HEK293T (cell line): ENCODE data around the gene BRIP1.

ENCODE experiments used
- ARNT ChIP-seq: fragments of 450-650 bp; IDR thresholded peaks from 2 replicates; pipeline ENCODE4 v1.6.1; 2017; ENCODE audit warnings: mild to moderate bottlenecking
- BHLHE40 ChIP-seq: fragments of 450-650 bp; IDR thresholded peaks from 2 replicates; pipeline ENCODE4 v1.6.1; 2016; ENCODE audit warnings: mild to moderate bottlenecking, moderate library complexity, borderline replicate concordance
- CTBP1 ChIP-seq: fragments of 450-650 bp; IDR thresholded peaks from 2 replicates; pipeline ENCODE4 v1.6.1; 2016; ENCODE audit warnings: borderline replicate concordance
- ELF4 ChIP-seq: fragments of 450-650 bp; IDR thresholded peaks from 2 replicates; pipeline ENCODE4 v1.6.1; 2017; ENCODE audit warnings: antibody characterized with exemption
- FOXA1 ChIP-seq: fragments of 450-650 bp; IDR thresholded peaks from 2 replicates; pipeline ENCODE4 v1.6.1; 2016; ENCODE audit warnings: mild to moderate bottlenecking
- FOXK2 ChIP-seq: fragments of 450-650 bp; IDR thresholded peaks from 2 replicates; pipeline ENCODE4 v1.6.1; 2016; ENCODE audit warnings: mild to moderate bottlenecking
- FOXM1 ChIP-seq: fragments of 450-650 bp; IDR thresholded peaks from 2 replicates; pipeline ENCODE4 v1.6.1; 2017; ENCODE audit warnings: mild to moderate bottlenecking, borderline replicate concordance
- HDGF ChIP-seq: fragments of 450-650 bp; IDR thresholded peaks from 2 replicates; pipeline ENCODE4 v1.6.1; 2017; ENCODE audit warnings: antibody characterized with exemption, borderline replicate concordance
- L3MBTL2 ChIP-seq: fragments of 450-650 bp; conservative IDR thresholded peaks from 2 replicates; pipeline ENCODE4 v1.6.1; 2016; ENCODE audit warnings: mild to moderate bottlenecking
- PKNOX1 ChIP-seq: fragments of 450-650 bp; IDR thresholded peaks from 2 replicates; pipeline ENCODE4 v1.6.1; 2016
- SP1 ChIP-seq: fragments of 450-650 bp; IDR thresholded peaks from 2 replicates; pipeline ENCODE4 v1.6.1; 2017
- SUZ12 ChIP-seq: fragments of 450-650 bp; IDR thresholded peaks from 2 replicates; pipeline ENCODE4 v1.6.1; 2016; ENCODE audit warnings: mild to moderate bottlenecking
- TARDBP ChIP-seq: fragments of 450-650 bp; IDR thresholded peaks from 2 replicates; pipeline ENCODE4 v1.6.1; 2016
- ZNF384 ChIP-seq: fragments of 450-650 bp; IDR thresholded peaks from 2 replicates; pipeline ENCODE4 v1.6.1; 2016

GRCh38 chr17:61837175-61838051 lies 25.9 kb downstream of the BRIP1 start:
- TF ChIP-seq ARNT = no peak
- no peak for TF ChIP-seq HDGF
- TF ChIP-seq BHLHE40 = no peak
- TF ChIP-seq L3MBTL2 = no peak
- no peak for TF ChIP-seq SP1
- no peak for TF ChIP-seq FOXK2
- no peak for TF ChIP-seq FOXM1
- no peak for TF ChIP-seq FOXA1
- TF ChIP-seq SUZ12 = no peak
- no peak for TF ChIP-seq CTBP1
- no peak for TF ChIP-seq ELF4
- TF ChIP-seq TARDBP = no peak
- peak; percentile 51; the same call in 1 of the 2 replicates for TF ChIP-seq ZNF384
- TF ChIP-seq PKNOX1 = no peak
